ENCODE data around the gene SLC38A9. TPM values are rescaled to one million over a fixed set of nuclear protein-coding genes. Genes with fewer than 3 reads are reported as not detected.
"Not testable (repeated sequence)": the region's sequence is repeated elsewhere in the genome, so short reads cannot be mapped to it uniquely, and the experiment has no call there.

The SLC38A9 gene
- total RNA-seq, 1 donor from 2014 or later: 19.3 TPM

- intact Hi-C loops (cut with micrococcal nuclease): no loop called here
- H3K4me1 Mint-ChIP-seq (ENCODE audit: low read depth): no peaks in the 10 kb centered on the region
- no peak for DNase-seq (ENCODE audit: low spot score)
- H3K27me3 Mint-ChIP-seq (ENCODE audit: low read depth): peaks cover 4% of the 10 kb centered on the region
- H3K27ac Mint-ChIP-seq: no peak overlapping the region
- no peak overlapping the region for H3K4me3 Mint-ChIP-seq (ENCODE audit: low read depth)
- H3K9me3 Mint-ChIP-seq: no peaks in the 10 kb centered on the region
- H3K36me3 Mint-ChIP-seq (ENCODE audit: low read depth): no peaks in the 10 kb centered on the region
Measured at GRCh38 chr5:55731848-55732247, 19.7 kb upstream of the SLC38A9 start.

GRCh38 chr5:55724281-55724680, 12.2 kb upstream of the SLC38A9 start:
- peaks cover under 1% of the 10 kb centered on the region for H3K36me3 Mint-ChIP-seq (ENCODE audit: low read depth)
- H3K9me3 Mint-ChIP-seq: peaks cover under 1% of the 10 kb centered on the region
- no peak overlapping the region for H3K4me3 Mint-ChIP-seq (ENCODE audit: low read depth)
- no peaks in the 10 kb centered on the region for H3K27me3 Mint-ChIP-seq (ENCODE audit: low read depth)
- H3K27ac Mint-ChIP-seq: no peak overlapping the region
- intact Hi-C loops (cut with micrococcal nuclease): no loop called here
- H3K4me1 Mint-ChIP-seq (ENCODE audit: low read depth): peaks cover 10% of the 10 kb centered on the region
- DNase-seq (ENCODE audit: low spot score): no peak

GRCh38 chr5:55720188-55720703, 8.1 kb upstream of the SLC38A9 start:
- peaks cover 11% of the 10 kb centered on the region for H3K36me3 Mint-ChIP-seq (ENCODE audit: low read depth)
- no peak overlapping the region for H3K4me3 Mint-ChIP-seq (ENCODE audit: low read depth)

GRCh38 chr5:55719026-55719425, 6.9 kb upstream of the SLC38A9 start:
- not testable (repeated sequence) for H3K27me3 Mint-ChIP-seq (ENCODE audit: low read depth); DNase-seq (ENCODE audit: low spot score); H3K4me3 Mint-ChIP-seq (ENCODE audit: low read depth); H3K4me1 Mint-ChIP-seq (ENCODE audit: low read depth); H3K27ac Mint-ChIP-seq
- H3K9me3 Mint-ChIP-seq: peaks cover 15% of the 10 kb centered on the region
- peaks cover 11% of the 10 kb centered on the region for H3K36me3 Mint-ChIP-seq (ENCODE audit: low read depth)
- intact Hi-C loops (cut with micrococcal nuclease): loop anchor here (10.0 kb wide), 1 partner anchor 486 kb away; no protein-coding TSS in a partner anchor

More at GRCh38 chr5:55720188-55720703, 8.1 kb upstream of the SLC38A9 start:
- H3K27ac Mint-ChIP-seq: no peak overlapping the region
- intact Hi-C loops (cut with micrococcal nuclease): no loop called here
- H3K4me1 Mint-ChIP-seq (ENCODE audit: low read depth): peaks cover 10% of the 10 kb centered on the region
- H3K27me3 Mint-ChIP-seq (ENCODE audit: low read depth): peaks cover 2% of the 10 kb centered on the region
- no peak for DNase-seq (ENCODE audit: low spot score)
- H3K9me3 Mint-ChIP-seq: peaks cover 15% of the 10 kb centered on the region

- intact Hi-C loops (cut with micrococcal nuclease): loop anchor here (10.0 kb wide), 1 partner anchor 489 kb away; no protein-coding TSS in a partner anchor
- no peak for DNase-seq (ENCODE audit: low spot score)
- Mint-ChIP-seq H3K36me3 (ENCODE audit: low read depth) (peaks cover 11% of the 10 kb centered on the region), H3K4me1 (ENCODE audit: low read depth) (peaks cover 15% of the 10 kb centered on the region), H3K27ac (no peak overlapping the region), H3K27me3 (ENCODE audit: low read depth) (peaks cover 4% of the 10 kb centered on the region), H3K9me3 (peaks cover 15% of the 10 kb centered on the region), H3K4me3 (ENCODE audit: low read depth) (no peak overlapping the region)
Measured at GRCh38 chr5:55715519-55716078, 3.5 kb upstream of the SLC38A9 start.

GRCh38 chr5:55714749-55715148, 2.6 kb upstream of the SLC38A9 start:
- Mint-ChIP-seq H3K4me3 (ENCODE audit: low read depth) (no peak overlapping the region), H3K27ac (no peak overlapping the region), H3K36me3 (ENCODE audit: low read depth) (peaks cover 11% of the 10 kb centered on the region), H3K27me3 (ENCODE audit: low read depth) (peaks cover 4% of the 10 kb centered on the region), H3K4me1 (ENCODE audit: low read depth) (peaks cover 15% of the 10 kb centered on the region), H3K9me3 (peaks cover 15% of the 10 kb centered on the region)
- intact Hi-C loops (cut with micrococcal nuclease): loop anchor here (5.0 to 10.0 kb wide), 3 partner anchors 48 to 490 kb away; no protein-coding TSS in a partner anchor
- DNase-seq (ENCODE audit: low spot score): no peak

- peaks cover 15% of the 10 kb centered on the region for H3K9me3 Mint-ChIP-seq
- peaks cover 4% of the 10 kb centered on the region for H3K27me3 Mint-ChIP-seq (ENCODE audit: low read depth)
- peaks cover 11% of the 10 kb centered on the region for H3K36me3 Mint-ChIP-seq (ENCODE audit: low read depth)
- H3K4me1 Mint-ChIP-seq (ENCODE audit: low read depth): peaks cover 15% of the 10 kb centered on the region
- no peak for DNase-seq (ENCODE audit: low spot score)
- intact Hi-C loops (cut with micrococcal nuclease): loop anchor here (5.0 to 10.0 kb wide), 3 partner anchors 48 to 490 kb away; no protein-coding TSS in a partner anchor
- no peak overlapping the region for H3K27ac Mint-ChIP-seq
- no peak overlapping the region for H3K4me3 Mint-ChIP-seq (ENCODE audit: low read depth)
Measured at GRCh38 chr5:55714339-55714738, 2.2 kb upstream of the SLC38A9 start.

GRCh38 chr5:55713871-55714270, 1.7 kb upstream of the SLC38A9 start:
- Mint-ChIP-seq H3K4me3 (ENCODE audit: low read depth) (no peak overlapping the region), H3K36me3 (ENCODE audit: low read depth) (peaks cover 12% of the 10 kb centered on the region), H3K27me3 (ENCODE audit: low read depth) (peaks cover 4% of the 10 kb centered on the region), H3K27ac (no peak overlapping the region), H3K9me3 (peaks cover 12% of the 10 kb centered on the region), H3K4me1 (ENCODE audit: low read depth) (peaks cover 18% of the 10 kb centered on the region)
- intact Hi-C loops (cut with micrococcal nuclease): loop anchor here (2.0 to 10.0 kb wide), 4 partner anchors 48 to 491 kb away; no protein-coding TSS in a partner anchor
- DNase-seq (ENCODE audit: low spot score): no peak

- Mint-ChIP-seq H3K36me3 (ENCODE audit: low read depth) (peaks cover 18% of the 10 kb centered on the region), H3K27me3 (ENCODE audit: low read depth) (peaks cover 4% of the 10 kb centered on the region), H3K4me1 (ENCODE audit: low read depth) (peaks cover 33% of the 10 kb centered on the region), H3K27ac (peak overlapping the region; percentile 90), H3K9me3 (peaks cover 4% of the 10 kb centered on the region), H3K4me3 (ENCODE audit: low read depth) (peak overlapping the region; percentile 98)
- DNase-seq (ENCODE audit: low spot score): no peak
- intact Hi-C loops (cut with micrococcal nuclease): loop anchor here (2.0 to 10.0 kb wide), 4 partner anchors 51 to 493 kb away; no protein-coding TSS in a partner anchor
Measured at GRCh38 chr5:55711507-55712022, 559 bp downstream of the SLC38A9 start.

GRCh38 chr5:55708732-55709131, 3.4 kb downstream of the SLC38A9 start:
- no peak for DNase-seq (ENCODE audit: low spot score)
- H3K4me1 Mint-ChIP-seq (ENCODE audit: low read depth): peaks cover 37% of the 10 kb centered on the region
- intact Hi-C loops (cut with micrococcal nuclease): no loop called here
- H3K27me3 Mint-ChIP-seq (ENCODE audit: low read depth): no peaks in the 10 kb centered on the region
- H3K27ac Mint-ChIP-seq: no peak overlapping the region
- peaks cover 29% of the 10 kb centered on the region for H3K36me3 Mint-ChIP-seq (ENCODE audit: low read depth)
- H3K9me3 Mint-ChIP-seq: no peaks in the 10 kb centered on the region
- H3K4me3 Mint-ChIP-seq (ENCODE audit: low read depth): no peak overlapping the region

- DNase-seq (ENCODE audit: low spot score): no peak
- no peak overlapping the region for H3K4me3 Mint-ChIP-seq (ENCODE audit: low read depth)
- no peak overlapping the region for H3K27ac Mint-ChIP-seq
- intact Hi-C loops (cut with micrococcal nuclease): no loop called here
- H3K4me1 Mint-ChIP-seq (ENCODE audit: low read depth): peaks cover 31% of the 10 kb centered on the region
- peaks cover 46% of the 10 kb centered on the region for H3K36me3 Mint-ChIP-seq (ENCODE audit: low read depth)
- no peaks in the 10 kb centered on the region for H3K9me3 Mint-ChIP-seq
- no peaks in the 10 kb centered on the region for H3K27me3 Mint-ChIP-seq (ENCODE audit: low read depth)
Measured at GRCh38 chr5:55706230-55706629, 5.9 kb downstream of the SLC38A9 start.

GRCh38 chr5:55702598-55703345, 9.4 kb downstream of the SLC38A9 start:
- no peak for DNase-seq (ENCODE audit: low spot score)
- intact Hi-C loops (cut with micrococcal nuclease): no loop called here
- Mint-ChIP-seq H3K9me3 (no peaks in the 10 kb centered on the region), H3K27me3 (ENCODE audit: low read depth) (no peaks in the 10 kb centered on the region), H3K27ac (no peak overlapping the region), H3K4me1 (ENCODE audit: low read depth) (peaks cover 39% of the 10 kb centered on the region), H3K36me3 (ENCODE audit: low read depth) (peaks cover 53% of the 10 kb centered on the region), H3K4me3 (ENCODE audit: low read depth) (no peak overlapping the region)
